WI38 (cell line): Measurements from ENCODE around the gene PON2.

Experiments
- H3K4me3 ChIP-seq: 2 replicates; pipeline ENCODE4 v1.5.1; 2011; ENCODE audit warnings: low read depth, mild to moderate bottlenecking, control low read depth, low read length
- TF ChIP-seq, protein P1 (sequence below): IDR thresholded peaks from 2 replicates; pipeline ENCODE4 v1.5.1; 2012; ENCODE audit warnings: low read depth, mild to moderate bottlenecking, control low read depth, low read length

Gene PON2

DNA sequence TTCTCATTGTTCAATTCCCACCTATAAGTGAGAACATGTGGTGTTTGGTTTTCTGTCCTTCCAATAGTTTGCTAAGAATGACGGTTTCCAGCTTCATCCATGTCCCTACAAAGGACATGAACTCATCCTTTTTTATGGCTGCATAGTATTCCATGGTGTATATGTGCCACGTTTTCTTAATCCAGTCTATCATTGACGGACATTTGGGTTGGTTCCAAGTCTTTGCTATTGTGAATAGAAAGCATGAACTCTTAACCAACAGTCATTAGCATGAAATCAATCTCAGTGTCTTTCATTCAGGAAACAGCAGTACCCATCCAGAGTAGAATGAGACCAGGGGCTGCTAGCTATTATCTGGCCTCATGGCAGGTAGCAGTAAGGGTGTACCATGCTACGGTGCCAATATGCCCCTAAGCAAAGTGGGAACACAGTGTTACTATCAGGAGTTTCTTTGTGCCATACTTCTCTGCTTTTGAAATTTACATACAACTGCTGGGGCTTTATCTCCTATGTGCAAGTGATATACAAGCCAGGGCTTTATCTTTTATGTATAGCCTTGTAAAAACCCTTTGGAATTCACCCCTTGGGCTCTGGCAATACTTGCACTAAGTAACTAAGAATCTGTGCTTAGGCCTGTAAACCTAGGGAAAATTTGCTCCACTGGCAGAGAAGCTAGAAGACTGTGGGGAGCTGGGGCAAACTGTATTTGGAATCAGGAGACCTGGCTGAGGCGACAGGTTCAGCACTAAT lies 5.4 kb downstream of the PON2 start:
- no peak overlapping the region for H3K4me3 ChIP-seq
- TF ChIP-seq, protein P1, sequence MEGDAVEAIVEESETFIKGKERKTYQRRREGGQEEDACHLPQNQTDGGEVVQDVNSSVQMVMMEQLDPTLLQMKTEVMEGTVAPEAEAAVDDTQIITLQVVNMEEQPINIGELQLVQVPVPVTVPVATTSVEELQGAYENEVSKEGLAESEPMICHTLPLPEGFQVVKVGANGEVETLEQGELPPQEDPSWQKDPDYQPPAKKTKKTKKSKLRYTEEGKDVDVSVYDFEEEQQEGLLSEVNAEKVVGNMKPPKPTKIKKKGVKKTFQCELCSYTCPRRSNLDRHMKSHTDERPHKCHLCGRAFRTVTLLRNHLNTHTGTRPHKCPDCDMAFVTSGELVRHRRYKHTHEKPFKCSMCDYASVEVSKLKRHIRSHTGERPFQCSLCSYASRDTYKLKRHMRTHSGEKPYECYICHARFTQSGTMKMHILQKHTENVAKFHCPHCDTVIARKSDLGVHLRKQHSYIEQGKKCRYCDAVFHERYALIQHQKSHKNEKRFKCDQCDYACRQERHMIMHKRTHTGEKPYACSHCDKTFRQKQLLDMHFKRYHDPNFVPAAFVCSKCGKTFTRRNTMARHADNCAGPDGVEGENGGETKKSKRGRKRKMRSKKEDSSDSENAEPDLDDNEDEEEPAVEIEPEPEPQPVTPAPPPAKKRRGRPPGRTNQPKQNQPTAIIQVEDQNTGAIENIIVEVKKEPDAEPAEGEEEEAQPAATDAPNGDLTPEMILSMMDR = no peak

- no peak overlapping the region for H3K4me3 ChIP-seq
- TF ChIP-seq, protein P1 = no peak
These were observed 6.8 kb downstream of the PON2 start for GRCh38 chr7:95427914-95428516.

DNA sequence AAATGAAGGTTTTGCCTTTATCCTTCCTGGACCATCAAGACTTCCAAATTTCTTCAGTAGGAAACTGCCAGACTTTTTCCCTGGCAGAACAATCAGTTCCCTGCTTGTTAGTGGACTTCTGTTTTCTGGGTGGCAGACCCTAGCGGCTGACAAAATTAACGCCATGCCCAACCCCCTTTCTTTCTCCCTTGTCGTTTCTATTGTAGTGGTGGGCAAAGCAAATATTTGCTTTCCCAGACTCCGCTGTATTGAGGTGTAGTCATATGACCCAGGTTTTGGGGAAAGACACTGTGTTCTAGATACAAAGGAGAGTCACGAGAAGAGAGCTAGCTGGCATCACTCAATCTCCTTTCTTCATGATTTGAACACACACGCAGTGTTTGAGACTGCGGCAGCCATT lies 7.7 kb downstream of the PON2 start:
- TF ChIP-seq, protein P1 = no peak
- no peak overlapping the region for H3K4me3 ChIP-seq

DNA sequence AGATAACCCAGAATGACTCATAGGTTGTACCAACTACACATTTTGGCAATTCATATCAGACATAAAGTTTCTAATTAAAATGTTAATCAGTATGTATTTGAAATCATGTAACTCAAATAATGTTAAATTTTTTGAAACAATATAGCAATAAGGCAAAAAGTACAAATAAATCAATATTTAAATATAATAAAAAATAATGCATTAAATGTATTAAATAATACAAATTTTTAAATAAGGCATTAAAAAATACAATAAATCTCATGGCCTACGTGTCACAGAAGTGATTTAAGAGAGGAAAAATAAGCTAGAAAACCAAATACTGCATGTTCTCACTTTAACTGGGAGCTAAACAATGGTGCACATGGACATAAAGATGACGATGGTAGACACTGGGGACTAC lies 9.1 kb downstream of the PON2 start:
- TF ChIP-seq, protein P1 = no peak
- H3K4me3 ChIP-seq = no peak overlapping the region

- H3K4me3 ChIP-seq = no peak overlapping the region
- TF ChIP-seq, protein P1 = no peak
These were observed 10.1 kb downstream of the PON2 start for GRCh38 chr7:95424716-95425115.

- no peak overlapping the region for H3K4me3 ChIP-seq
- TF ChIP-seq, protein P1 = no peak
These were observed 12.9 kb downstream of the PON2 start for GRCh38 chr7:95421847-95422444.
